AG04450 (cell line): ENCODE results near the gene MICAL2. TPM values are rescaled to one million over a fixed set of nuclear protein-coding genes. Genes with fewer than 3 reads are reported as not detected.

Source experiments
- CTCF ChIA-PET: fragments of 300-600, 350-600 bp; formaldehyde crosslinking; extraction: SDS; loops from one replicate; lab custom pipeline; 2022; ENCODE audit warnings: antibody characterized with exemption, inconsistent platforms; lab: Charles Lee
- POLR2A ChIA-PET: fragments of 350-600 bp; formaldehyde crosslinking; extraction: SDS; loops from one replicate; lab custom pipeline; 2021; ENCODE audit warnings: antibody characterized with exemption, inconsistent platforms; lab: Yijun Ruan, JAX
- DNase-seq: peaks from one replicate; pipeline ENCODE4 v3.0.0-alpha.2; 2011; ENCODE audit warnings: low read depth, low spot score
- H3K27ac ChIP-seq: one replicate; pipeline ENCODE4 v1.5.1; 2012; ENCODE audit warnings: low read depth, low read length, control low read depth
- H3K27me3 ChIP-seq: one replicate; pipeline ENCODE4 v1.6.0; 2012; ENCODE audit warnings: low read length; ENCODE audit not compliant: control insufficient read depth, insufficient read depth
- H3K4me3 ChIP-seq: 2 replicates; pipeline ENCODE4 v1.5.1; 2011; ENCODE audit warnings: mild to moderate bottlenecking, low read depth, low read length, control low read depth
- H3K9me3 ChIP-seq: 2 replicates; pipeline ENCODE4 v1.5.1; 2012; ENCODE audit warnings: low read length; ENCODE audit not compliant: control insufficient read depth, insufficient read depth
- polyA plus RNA-seq: library from polyadenylated mRNA; depleted of rRNA; stranded (reverse); fragments of >200 nt; gene quantifications from 2 replicates; pipeline ENCODE4 v1.2.3, GENCODE V29; 2011
- TF ChIP-seq, protein P1 (sequence below): IDR thresholded peaks from 2 replicates; pipeline ENCODE4 v1.5.1; 2011; ENCODE audit warnings: low read depth, low read length, control low read depth, inconsistent platforms

Gene MICAL2
- polyA plus RNA-seq, 1 experiment, result 171 TPM

GRCh38 chr11:12077535-12078280 is 32.7 kb upstream of the MICAL2 start:
- POLR2A ChIA-PET, result interaction anchor here (0.6 to 2.3 kb wide), 2 partner anchors 9 to 123 kb away, joined by 3 to 14 read pairs; no protein-coding TSS in a partner anchor
- H3K4me3 ChIP-seq, result no peak overlapping the region
- TF ChIP-seq, protein P1, sequence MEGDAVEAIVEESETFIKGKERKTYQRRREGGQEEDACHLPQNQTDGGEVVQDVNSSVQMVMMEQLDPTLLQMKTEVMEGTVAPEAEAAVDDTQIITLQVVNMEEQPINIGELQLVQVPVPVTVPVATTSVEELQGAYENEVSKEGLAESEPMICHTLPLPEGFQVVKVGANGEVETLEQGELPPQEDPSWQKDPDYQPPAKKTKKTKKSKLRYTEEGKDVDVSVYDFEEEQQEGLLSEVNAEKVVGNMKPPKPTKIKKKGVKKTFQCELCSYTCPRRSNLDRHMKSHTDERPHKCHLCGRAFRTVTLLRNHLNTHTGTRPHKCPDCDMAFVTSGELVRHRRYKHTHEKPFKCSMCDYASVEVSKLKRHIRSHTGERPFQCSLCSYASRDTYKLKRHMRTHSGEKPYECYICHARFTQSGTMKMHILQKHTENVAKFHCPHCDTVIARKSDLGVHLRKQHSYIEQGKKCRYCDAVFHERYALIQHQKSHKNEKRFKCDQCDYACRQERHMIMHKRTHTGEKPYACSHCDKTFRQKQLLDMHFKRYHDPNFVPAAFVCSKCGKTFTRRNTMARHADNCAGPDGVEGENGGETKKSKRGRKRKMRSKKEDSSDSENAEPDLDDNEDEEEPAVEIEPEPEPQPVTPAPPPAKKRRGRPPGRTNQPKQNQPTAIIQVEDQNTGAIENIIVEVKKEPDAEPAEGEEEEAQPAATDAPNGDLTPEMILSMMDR, result no peak
- CTCF ChIA-PET, result interaction anchor here (1.3 to 2.5 kb wide), 2 partner anchors 9 to 204 kb away, joined by 4 to 9 read pairs; no protein-coding TSS in a partner anchor
- no peaks in the 10 kb centered on the region for H3K27me3 ChIP-seq
- DNase-seq, result no peak
- H3K27ac ChIP-seq, result peak overlapping the region; percentile 99
- H3K9me3 ChIP-seq, result no peaks in the 10 kb centered on the region

- Histone ChIP-seq H3K27me3 (no peaks in the 10 kb centered on the region), H3K4me3 (no peak overlapping the region; the same call in 1 of the 2 replicates), H3K27ac (peak overlapping the region; percentile 95), H3K9me3 (peaks cover 3% of the 10 kb centered on the region; the same call in 1 of the 2 replicates)
- peak; percentile 90 for DNase-seq
- CTCF ChIA-PET, result no interaction called here
- TF ChIP-seq, protein P1, result no peak
- POLR2A ChIA-PET, result no interaction called here
Measured at GRCh38 chr11:12079726-12080556, 30.4 kb upstream of the MICAL2 start.

GRCh38 chr11:12083380-12083779 is 27.0 kb upstream of the MICAL2 start:
- ChIA-PET CTCF (no interaction called here), POLR2A (no interaction called here)
- no peaks in the 10 kb centered on the region for H3K27me3 ChIP-seq
- H3K27ac ChIP-seq, result no peak overlapping the region
- TF ChIP-seq, protein P1, result peak; percentile 37
- no peak overlapping the region for H3K4me3 ChIP-seq
- no peak for DNase-seq
- peaks cover 3% of the 10 kb centered on the region; the same call in 1 of the 2 replicates for H3K9me3 ChIP-seq

GRCh38 chr11:12084256-12084655 is 26.1 kb upstream of the MICAL2 start:
- ChIA-PET CTCF (interaction anchor here (0.7 kb wide), 1 partner anchor 186 kb away, joined by 3 read pairs; no protein-coding TSS in a partner anchor), POLR2A (interaction anchor here (0.6 kb wide), 1 partner anchor 29 kb away, joined by 3 read pairs; no protein-coding TSS in a partner anchor)
- Histone ChIP-seq H3K27ac (no peak overlapping the region), H3K27me3 (no peaks in the 10 kb centered on the region), H3K4me3 (no peak overlapping the region), H3K9me3 (peaks cover 3% of the 10 kb centered on the region; the same call in 1 of the 2 replicates)
- DNase-seq, result no peak
- TF ChIP-seq, protein P1, result no peak
